K562 (cell line): ENCODE data around the gene DACT3. TPM values are rescaled to one million over a fixed set of nuclear protein-coding genes. Genes with fewer than 3 reads are reported as not detected.

Experiments used
- CBFA2T2 ChIP-seq: fragments of 450-650 bp; conservative IDR thresholded peaks from 2 replicates; pipeline ENCODE4 v1.6.1; 2017; ENCODE audit warnings: mild to moderate bottlenecking
- KDM5B ChIP-seq: fragments of 200-600 bp; sonication (generic); IDR thresholded peaks from 2 replicates; pipeline ENCODE4 v1.6.1; 2012; ENCODE audit warnings: low read depth, mild to moderate bottlenecking, moderate library complexity, low read length, control low read depth, inconsistent platforms; ENCODE audit not compliant: insufficient replicate concordance
- MTA2 ChIP-seq: fragments of 450-650 bp; IDR thresholded peaks from 2 replicates; pipeline ENCODE4 v1.6.1; 2016; ENCODE audit warnings: low read depth
- SIRT6 ChIP-seq: IDR thresholded peaks from one replicate; pipeline ENCODE4 v1.6.1; 2012; ENCODE audit warnings: low read depth, mild to moderate bottlenecking, control low read depth, inconsistent platforms, low read length, moderate library complexity
- XRCC4 ChIP-seq: IDR thresholded peaks from one replicate; pipeline ENCODE4 v1.6.1; 2011; ENCODE audit not compliant: insufficient read depth, insufficient read length; ENCODE audit errors: extremely low read depth
- ZC3H11A ChIP-seq: IDR thresholded peaks from 2 replicates; pipeline ENCODE4 v1.6.1; 2012; ENCODE audit warnings: low read depth, low read length, improper control_type of control experiment
- ZNF239 ChIP-seq: fragments of 250-450 bp; sonication (Bioruptor Pico); IDR thresholded peaks from 2 replicates; pipeline ENCODE4 v1.4.0; 2020; ENCODE audit warnings: mild to moderate bottlenecking
- ZNF583 ChIP-seq: fragments of 250-450 bp; sonication (Bioruptor Pico); IDR thresholded peaks from 2 replicates; pipeline ENCODE4 v1.4.0; 2020
- ZNF717 ChIP-seq: fragments of 250-450 bp; sonication (Bioruptor Pico); IDR thresholded peaks from 2 replicates; pipeline ENCODE4 v1.5.0; 2021
- ZNF75A ChIP-seq: fragments of 450-650 bp; formaldehyde crosslinking; IDR thresholded peaks from 2 replicates; pipeline ENCODE4 v1.4.0; 2020; ENCODE audit warnings: mild to moderate bottlenecking
- ZNF76 ChIP-seq: fragments of 250-450 bp; sonication (Bioruptor Pico); IDR thresholded peaks from 2 replicates; pipeline ENCODE4 v1.4.0; 2020; ENCODE audit warnings: mild to moderate bottlenecking, moderate library complexity, borderline replicate concordance
- ZNF79 ChIP-seq: fragments of 250-450 bp; sonication (Bioruptor Pico); IDR thresholded peaks from 2 replicates; pipeline ENCODE4 v1.4.0; 2020; ENCODE audit warnings: low read depth, mild to moderate bottlenecking, moderate library complexity
- polyA plus RNA-seq, 8 experiments: library from polyadenylated mRNA; depleted of rRNA in 4 of 8; stranded (reverse) in 5 of 8; unstranded in 3 of 8; fragments of >200 nt; fragmentation: Nextera tagmentation in 2 of 8; fragmentation: Illumina TruSeq in 1 of 8; extraction: Ambion mirVana in 2 of 8; extraction: Trizol in 1 of 8; gene quantifications; 2 replicates each; pipeline versions ENCODE4 v1.2.1 to v1.2.3, GENCODE V29; 2011 to 2014; ENCODE audit warnings: inconsistent platforms in 1 of 8, missing spikeins in 1 of 8
- total RNA-seq, 7 experiments: library from RNA; depleted of rRNA in 6 of 7; stranded (reverse); fragments of >200 nt in 6 of 7; fragmentation: Illumina TruSeq in 2 of 7; extraction: Trizol in 2 of 7; gene quantifications; 2 replicates each; pipeline versions ENCODE4 v1.2.1 to v1.2.3, GENCODE V29; 2011 to 2021; ENCODE audit warnings: low replicate concordance in 1 of 7
- TF ChIP-seq, protein P1 (sequence below): fragments of 250-450 bp; sonication (Bioruptor Pico); IDR thresholded peaks from 2 replicates; pipeline ENCODE4 v1.5.0; 2021; ENCODE audit warnings: mild to moderate bottlenecking, borderline replicate concordance
- TF ChIP-seq, protein P2 (sequence below): fragments of 250-450 bp; sonication (Bioruptor Pico); IDR thresholded peaks from 2 replicates; pipeline ENCODE4 v1.4.0; 2020
- TF ChIP-seq, protein P3 (sequence below): IDR thresholded peaks from 2 replicates; pipeline ENCODE4 v1.6.1; 2016; ENCODE audit warnings: missing genetic modification characterization, missing compliant biosample characterization
- TF ChIP-seq, protein P4 (sequence below): fragments of 450-650 bp; formaldehyde crosslinking; IDR thresholded peaks from 2 replicates; pipeline ENCODE4 v1.4.0; 2022; ENCODE audit warnings: mild to moderate bottlenecking, moderate library complexity
- TF ChIP-seq, protein P5 (sequence below), 2 experiments: IDR thresholded peaks in 1 of 2; conservative IDR thresholded peaks in 1 of 2; 2 replicates each; pipeline ENCODE4 v1.6.1; 2016; ENCODE audit warnings: low read depth in 2 of 2, mild to moderate bottlenecking in 1 of 2, missing compliant biosample characterization in 1 of 2, missing genetic modification characterization in 1 of 2, moderate library complexity in 1 of 2
- TF ChIP-seq, protein P6 (sequence below): sonication (generic); formaldehyde crosslinking; IDR thresholded peaks from 2 replicates; pipeline ENCODE4 v1.9.0; 2022; ENCODE audit warnings: mild to moderate bottlenecking, missing genetic modification reagents

The DACT3 gene
- total and polyA plus RNA-seq, 9 of the 15 experiments (the other 6 are each of a cell fraction or from before 2014, with no cell fraction given) = 0.67 to 6.5 (median 3.5) TPM

DNA sequence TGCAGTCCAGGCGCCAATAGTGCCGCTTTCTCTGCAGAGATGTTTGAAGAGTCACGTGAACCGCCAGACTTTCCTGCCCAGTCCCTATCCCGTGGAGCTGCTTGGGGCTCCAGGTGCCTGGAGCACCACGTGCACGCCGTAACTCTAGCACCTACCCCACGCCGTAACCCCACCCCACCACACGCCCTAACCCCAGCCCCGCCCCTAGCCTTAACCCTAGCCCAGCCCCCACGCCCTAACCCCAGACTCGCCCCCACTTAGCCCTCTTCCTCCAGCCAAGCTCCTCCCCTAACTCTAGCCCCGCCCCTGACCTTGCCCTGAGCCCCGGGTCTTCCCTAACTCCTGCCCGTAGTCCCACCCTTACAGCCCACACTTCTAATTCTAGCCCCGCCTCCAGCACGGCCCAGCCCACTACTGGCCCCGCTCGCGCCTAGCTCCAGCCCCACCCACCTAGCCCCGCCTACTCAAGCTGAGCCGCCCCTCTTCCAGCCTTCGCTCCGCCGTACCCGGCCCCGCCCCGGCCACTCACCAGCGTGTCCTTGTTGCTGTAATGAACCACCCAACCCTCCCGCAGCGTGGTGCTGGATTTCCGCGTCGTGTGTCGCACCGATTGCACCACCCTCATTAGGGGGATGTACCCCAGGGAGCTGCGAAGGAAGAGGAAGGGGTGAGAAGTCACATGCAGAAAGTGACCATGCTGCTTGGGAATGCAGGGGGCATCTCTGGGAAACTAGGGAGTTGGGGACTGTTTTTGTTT lies 36.4 kb upstream of the DACT3 start (continued):
- TF ChIP-seq, protein P1, sequence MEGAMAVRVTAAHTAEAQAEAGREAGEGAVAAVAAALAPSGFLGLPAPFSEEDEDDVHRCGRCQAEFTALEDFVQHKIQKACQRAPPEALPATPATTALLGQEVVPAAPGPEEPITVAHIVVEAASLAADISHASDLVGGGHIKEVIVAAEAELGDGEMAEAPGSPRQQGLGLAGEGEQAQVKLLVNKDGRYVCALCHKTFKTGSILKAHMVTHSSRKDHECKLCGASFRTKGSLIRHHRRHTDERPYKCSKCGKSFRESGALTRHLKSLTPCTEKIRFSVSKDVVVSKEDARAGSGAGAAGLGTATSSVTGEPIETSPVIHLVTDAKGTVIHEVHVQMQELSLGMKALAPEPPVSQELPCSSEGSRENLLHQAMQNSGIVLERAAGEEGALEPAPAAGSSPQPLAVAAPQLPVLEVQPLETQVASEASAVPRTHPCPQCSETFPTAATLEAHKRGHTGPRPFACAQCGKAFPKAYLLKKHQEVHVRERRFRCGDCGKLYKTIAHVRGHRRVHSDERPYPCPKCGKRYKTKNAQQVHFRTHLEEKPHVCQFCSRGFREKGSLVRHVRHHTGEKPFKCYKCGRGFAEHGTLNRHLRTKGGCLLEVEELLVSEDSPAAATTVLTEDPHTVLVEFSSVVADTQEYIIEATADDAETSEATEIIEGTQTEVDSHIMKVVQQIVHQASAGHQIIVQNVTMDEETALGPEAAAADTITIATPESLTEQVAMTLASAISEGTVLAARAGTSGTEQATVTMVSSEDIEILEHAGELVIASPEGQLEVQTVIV (CRISPR knock-in tag) = no peak
- TF ChIP-seq SIRT6 (no peak), KDM5B (peak; percentile 38), ZNF717 (no peak), ZNF75A (no peak), MTA2 (no peak), ZC3H11A (no peak), ZNF583 (CRISPR knock-in tag) (no peak), ZNF79 (no peak), XRCC4 (no peak), CBFA2T2 (peak; percentile 31; the same call in 1 of the 2 replicates), ZNF76 (CRISPR knock-in tag) (no peak), ZNF239 (CRISPR knock-in tag) (no peak)
- TF ChIP-seq, protein P2, sequence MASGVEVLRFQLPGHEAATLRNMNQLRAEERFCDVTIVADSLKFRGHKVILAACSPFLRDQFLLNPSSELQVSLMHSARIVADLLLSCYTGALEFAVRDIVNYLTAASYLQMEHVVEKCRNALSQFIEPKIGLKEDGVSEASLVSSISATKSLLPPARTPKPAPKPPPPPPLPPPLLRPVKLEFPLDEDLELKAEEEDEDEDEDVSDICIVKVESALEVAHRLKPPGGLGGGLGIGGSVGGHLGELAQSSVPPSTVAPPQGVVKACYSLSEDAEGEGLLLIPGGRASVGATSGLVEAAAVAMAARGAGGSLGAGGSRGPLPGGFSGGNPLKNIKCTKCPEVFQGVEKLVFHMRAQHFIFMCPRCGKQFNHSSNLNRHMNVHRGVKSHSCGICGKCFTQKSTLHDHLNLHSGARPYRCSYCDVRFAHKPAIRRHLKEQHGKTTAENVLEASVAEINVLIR (CRISPR knock-in tag) = no peak; the same call in 1 of the 2 replicates
- TF ChIP-seq, protein P3, sequence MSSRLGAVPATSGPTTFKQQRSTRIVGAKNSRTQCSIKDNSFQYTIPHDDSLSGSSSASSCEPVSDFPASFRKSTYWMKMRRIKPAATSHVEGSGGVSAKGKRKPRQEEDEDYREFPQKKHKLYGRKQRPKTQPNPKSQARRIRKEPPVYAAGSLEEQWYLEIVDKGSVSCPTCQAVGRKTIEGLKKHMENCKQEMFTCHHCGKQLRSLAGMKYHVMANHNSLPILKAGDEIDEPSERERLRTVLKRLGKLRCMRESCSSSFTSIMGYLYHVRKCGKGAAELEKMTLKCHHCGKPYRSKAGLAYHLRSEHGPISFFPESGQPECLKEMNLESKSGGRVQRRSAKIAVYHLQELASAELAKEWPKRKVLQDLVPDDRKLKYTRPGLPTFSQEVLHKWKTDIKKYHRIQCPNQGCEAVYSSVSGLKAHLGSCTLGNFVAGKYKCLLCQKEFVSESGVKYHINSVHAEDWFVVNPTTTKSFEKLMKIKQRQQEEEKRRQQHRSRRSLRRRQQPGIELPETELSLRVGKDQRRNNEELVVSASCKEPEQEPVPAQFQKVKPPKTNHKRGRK (tag) = no peak
- TF ChIP-seq, protein P4, sequence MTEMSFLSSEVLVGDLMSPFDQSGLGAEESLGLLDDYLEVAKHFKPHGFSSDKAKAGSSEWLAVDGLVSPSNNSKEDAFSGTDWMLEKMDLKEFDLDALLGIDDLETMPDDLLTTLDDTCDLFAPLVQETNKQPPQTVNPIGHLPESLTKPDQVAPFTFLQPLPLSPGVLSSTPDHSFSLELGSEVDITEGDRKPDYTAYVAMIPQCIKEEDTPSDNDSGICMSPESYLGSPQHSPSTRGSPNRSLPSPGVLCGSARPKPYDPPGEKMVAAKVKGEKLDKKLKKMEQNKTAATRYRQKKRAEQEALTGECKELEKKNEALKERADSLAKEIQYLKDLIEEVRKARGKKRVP (CRISPR knock-in tag) = peak; percentile 83
- TF ChIP-seq, protein P5, sequence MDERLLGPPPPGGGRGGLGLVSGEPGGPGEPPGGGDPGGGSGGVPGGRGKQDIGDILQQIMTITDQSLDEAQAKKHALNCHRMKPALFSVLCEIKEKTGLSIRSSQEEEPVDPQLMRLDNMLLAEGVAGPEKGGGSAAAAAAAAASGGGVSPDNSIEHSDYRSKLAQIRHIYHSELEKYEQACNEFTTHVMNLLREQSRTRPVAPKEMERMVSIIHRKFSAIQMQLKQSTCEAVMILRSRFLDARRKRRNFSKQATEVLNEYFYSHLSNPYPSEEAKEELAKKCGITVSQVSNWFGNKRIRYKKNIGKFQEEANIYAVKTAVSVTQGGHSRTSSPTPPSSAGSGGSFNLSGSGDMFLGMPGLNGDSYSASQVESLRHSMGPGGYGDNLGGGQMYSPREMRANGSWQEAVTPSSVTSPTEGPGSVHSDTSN (CRISPR knock-in tag; IDR thresholded peaks at IDR 0.05; ENCODE audit: low read depth) = no peak
- TF ChIP-seq, protein P5 (tag; conservative IDR thresholded peaks at IDR 0.05; ENCODE audit: low read depth) = no peak
- TF ChIP-seq, protein P6, sequence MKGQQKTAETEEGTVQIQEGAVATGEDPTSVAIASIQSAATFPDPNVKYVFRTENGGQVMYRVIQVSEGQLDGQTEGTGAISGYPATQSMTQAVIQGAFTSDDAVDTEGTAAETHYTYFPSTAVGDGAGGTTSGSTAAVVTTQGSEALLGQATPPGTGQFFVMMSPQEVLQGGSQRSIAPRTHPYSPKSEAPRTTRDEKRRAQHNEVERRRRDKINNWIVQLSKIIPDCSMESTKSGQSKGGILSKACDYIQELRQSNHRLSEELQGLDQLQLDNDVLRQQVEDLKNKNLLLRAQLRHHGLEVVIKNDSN (CRISPR knock-in tag) = peak; percentile 80
